Right lung (tissue), 10 donors: ENCODE data around the gene PRPF39. TPM values are rescaled to one million over a fixed set of nuclear protein-coding genes. Genes with fewer than 3 reads are reported as not detected.

Experiments used
- DNase-seq, 2 donors: peaks; one replicate each; pipeline ENCODE4 v3.0.0-alpha.2; 2013
- long read RNA-seq, 8 donors: transcript quantifications; one replicate each; lab custom pipeline, GENCODE V29; 2026
- polyA plus RNA-seq, 5 donors: library from polyadenylated mRNA; unstranded; fragments of 120-200 nt; gene quantifications; one replicate each; pipeline versions ENCODE4 v1.2.1 to v1.2.3, GENCODE V29; 2013; ENCODE audit warnings: inconsistent platforms in 1 of 5, low replicate concordance in 1 of 5; ENCODE audit not compliant: insufficient read length in 5 of 5, insufficient read depth in 1 of 5

The PRPF39 gene, protein sequence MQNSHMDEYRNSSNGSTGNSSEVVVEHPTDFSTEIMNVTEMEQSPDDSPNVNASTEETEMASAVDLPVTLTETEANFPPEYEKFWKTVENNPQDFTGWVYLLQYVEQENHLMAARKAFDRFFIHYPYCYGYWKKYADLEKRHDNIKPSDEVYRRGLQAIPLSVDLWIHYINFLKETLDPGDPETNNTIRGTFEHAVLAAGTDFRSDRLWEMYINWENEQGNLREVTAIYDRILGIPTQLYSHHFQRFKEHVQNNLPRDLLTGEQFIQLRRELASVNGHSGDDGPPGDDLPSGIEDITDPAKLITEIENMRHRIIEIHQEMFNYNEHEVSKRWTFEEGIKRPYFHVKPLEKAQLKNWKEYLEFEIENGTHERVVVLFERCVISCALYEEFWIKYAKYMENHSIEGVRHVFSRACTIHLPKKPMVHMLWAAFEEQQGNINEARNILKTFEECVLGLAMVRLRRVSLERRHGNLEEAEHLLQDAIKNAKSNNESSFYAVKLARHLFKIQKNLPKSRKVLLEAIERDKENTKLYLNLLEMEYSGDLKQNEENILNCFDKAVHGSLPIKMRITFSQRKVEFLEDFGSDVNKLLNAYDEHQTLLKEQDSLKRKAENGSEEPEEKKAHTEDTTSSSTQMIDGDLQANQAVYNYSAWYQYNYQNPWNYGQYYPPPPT
- polyA plus RNA-seq = 100 to 1,000 TPM in 1 of 5 donors, 10 to 100 TPM in 4; 57.8 to 111 (median 80.7) TPM
- long read RNA-seq, donor 1, partial matches to known transcripts = 606 of 622 reads
- long read RNA-seq, donor 1, other reads (novel, unspliced or antisense) = 11 of 622 reads
- long read RNA-seq, donor 2, partial matches to known transcripts = 169 of 173 reads
- long read RNA-seq, donor 2, other reads (novel, unspliced or antisense) = 0 of 173 reads
- long read RNA-seq, donor 3, partial matches to known transcripts = 385 of 506 reads
- long read RNA-seq, donor 3, other reads (novel, unspliced or antisense) = 116 of 506 reads
- long read RNA-seq, donor 4, partial matches to known transcripts = 210 of 289 reads
- long read RNA-seq, donor 4, other reads (novel, unspliced or antisense) = 76 of 289 reads
- long read RNA-seq, donor 5, partial matches to known transcripts = 7 of 13 reads
- long read RNA-seq, donor 5, other reads (novel, unspliced or antisense) = 0 of 13 reads
- long read RNA-seq, donor 6, partial matches to known transcripts = 7 of 12 reads
- long read RNA-seq, donor 6, other reads (novel, unspliced or antisense) = 0 of 12 reads
- long read RNA-seq, donor 7, partial matches to known transcripts = 276 of 488 reads
- long read RNA-seq, donor 7, other reads (novel, unspliced or antisense) = 210 of 488 reads
- long read RNA-seq, donor 8, partial matches to known transcripts = 130 of 202 reads
- long read RNA-seq, donor 8, other reads (novel, unspliced or antisense) = 70 of 202 reads

DNA sequence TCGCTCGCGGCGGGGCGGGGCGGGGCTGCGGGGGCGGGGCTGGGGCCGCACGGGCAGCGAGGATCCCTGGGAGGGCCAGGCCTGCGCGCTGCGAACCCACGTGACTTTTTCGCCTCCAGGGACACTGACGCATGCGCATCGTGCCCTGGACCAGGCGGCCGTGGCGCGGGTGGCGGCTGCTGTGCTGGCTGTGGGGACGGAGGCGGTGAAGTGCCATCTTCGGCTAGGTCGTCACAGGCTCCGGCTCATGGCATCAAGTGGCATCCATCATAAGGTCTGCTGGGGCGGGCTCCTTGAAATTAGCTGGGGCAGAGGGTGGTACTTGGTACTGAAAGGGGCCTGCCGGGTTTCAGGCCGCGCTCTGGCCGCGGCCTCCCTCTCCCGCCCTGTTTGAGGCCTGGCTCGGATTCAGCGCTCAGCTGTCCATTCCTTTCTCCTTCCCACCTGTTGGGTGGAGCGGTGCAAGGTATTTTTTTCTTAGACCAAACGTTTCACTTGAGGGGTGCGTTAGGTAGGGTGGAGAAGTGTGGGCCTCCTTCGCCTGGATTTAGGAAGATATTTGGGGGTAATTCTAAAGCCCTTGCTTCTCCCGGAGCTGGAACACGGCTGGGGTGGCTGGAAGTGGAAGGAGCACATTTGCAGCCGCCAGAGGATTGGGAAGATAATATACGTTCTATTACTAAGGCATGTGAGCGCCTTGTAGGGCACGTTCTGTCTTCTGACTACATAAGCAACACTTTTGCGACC lies at the start of gene PRPF39:
PRPF39 (plus strand) TSS at position 141 of the 747 bp plus-strand sequence. CDS start 11,124 bp downstream, outside the sequence.
- peak; percentile 94 to 95 for DNase-seq

DNA sequence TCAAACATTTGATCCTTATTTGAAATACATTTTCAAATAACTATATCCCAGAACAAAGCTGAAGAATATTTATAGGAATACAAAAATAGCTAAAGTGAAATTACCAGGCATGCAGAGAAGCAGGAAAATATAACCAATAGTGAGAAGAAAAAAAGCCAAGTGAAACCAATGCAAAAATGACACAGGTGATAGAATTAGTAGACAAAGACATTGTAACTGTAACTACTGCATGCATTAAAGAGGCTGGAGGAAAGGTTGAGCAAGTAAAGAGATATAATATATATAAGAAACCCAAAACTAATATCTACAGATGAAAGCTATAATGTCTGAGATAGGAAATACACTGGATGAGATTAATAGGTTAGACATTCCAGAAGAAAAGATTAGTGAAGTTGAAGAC lies 49.2 kb upstream of the PRPF39 start:
- no peak for DNase-seq

DNA sequence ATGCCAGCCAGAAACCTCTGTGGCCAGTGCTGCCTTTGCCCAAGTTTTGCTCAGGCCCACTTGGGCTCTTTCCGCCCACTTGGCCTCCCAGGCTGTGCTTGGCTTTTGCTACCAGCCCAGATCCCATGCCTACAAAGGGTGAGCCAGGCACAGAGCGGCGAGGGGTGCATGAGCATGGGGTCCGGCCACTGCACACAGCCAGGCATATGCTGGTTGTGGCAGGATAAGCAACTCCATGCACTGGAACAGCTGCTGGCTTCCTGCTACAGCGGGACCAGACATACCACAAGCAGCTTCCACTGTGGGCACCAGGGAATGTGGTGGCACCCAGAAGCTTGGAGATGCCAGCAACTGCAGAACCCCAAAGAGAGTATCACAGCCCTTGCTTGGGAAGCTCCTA lies 45.7 kb upstream of the PRPF39 start:
- DNase-seq = no peak

DNA sequence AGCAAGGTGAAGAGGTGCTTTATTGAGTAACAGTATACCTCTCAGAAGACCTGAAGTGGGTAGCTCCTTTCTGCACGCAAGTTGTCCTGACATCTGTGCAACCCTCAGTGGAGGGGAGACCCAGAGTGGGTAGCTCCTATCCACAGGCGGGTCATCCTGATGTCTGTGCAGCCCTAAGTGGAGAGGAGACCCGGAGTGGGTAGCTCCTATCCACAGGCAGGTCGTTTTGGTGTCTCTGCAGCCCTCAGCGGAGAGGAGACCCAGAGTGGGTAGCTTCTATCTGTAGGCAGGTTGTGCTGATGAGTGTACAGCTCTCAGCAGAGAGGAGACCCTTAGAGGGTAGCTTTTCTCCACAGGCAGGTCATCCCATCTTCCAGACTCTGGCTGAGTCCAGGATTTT lies 45.1 kb upstream of the PRPF39 start:
- no peak for DNase-seq

DNA sequence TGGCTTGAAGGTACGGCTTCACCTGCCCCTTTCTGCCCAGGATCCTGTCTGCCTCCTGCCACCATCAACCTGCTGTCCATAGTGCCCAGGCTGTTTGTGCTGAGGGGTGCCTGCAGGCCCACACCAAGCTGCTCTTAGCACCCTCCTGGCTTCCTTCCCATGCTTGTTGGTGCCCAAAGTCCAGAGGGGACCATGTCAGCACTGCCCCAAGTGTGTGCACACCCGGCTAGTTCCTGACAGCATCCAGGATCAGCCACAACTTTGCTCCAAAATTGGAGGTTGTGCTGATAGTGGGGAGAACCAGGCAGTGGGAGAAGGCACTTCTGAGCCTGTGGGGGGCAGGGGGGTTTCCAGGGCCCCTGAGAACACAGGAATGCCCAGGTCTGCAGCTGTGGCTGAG lies 44.5 kb upstream of the PRPF39 start:
- DNase-seq = no peak

DNA sequence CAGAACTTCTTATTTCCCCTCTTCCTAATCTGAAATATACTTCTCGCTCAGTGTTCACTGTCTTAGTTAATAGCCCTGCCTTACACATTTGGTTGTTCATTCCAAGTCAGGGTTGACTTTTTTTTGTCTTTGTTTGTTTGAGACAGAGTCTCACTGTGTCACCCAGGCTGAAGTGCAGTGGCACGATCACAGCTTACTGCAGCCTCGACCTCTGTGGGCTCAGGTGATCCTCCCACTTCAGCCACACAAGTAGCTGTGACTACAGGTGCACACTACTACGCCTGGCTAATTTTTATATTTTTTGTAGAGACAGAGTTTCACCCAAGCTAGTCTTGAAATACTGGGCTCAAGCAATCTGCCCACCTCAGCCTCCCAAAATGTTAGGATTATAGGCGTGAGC lies 42.3 kb upstream of the PRPF39 start:
- DNase-seq = no peak

DNA sequence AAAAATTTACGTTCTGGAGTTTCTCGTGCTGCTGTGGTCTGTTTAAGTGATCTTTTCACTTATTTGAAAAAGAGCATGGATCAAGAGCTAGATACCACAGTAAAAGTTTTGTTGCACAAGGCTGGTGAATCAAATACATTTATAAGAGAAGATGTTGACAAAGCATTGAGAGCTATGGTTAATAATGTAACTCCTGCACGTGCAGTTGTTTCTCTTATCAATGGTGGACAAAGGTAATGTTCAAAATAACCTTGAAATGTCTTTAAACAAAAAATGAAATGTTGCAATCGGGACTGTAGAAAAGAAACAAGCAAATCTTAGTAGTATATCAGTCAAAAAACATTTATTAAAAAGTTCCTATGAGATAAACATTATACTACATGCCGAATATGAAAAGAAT lies 39.3 kb upstream of the PRPF39 start:
- DNase-seq = no peak

DNA sequence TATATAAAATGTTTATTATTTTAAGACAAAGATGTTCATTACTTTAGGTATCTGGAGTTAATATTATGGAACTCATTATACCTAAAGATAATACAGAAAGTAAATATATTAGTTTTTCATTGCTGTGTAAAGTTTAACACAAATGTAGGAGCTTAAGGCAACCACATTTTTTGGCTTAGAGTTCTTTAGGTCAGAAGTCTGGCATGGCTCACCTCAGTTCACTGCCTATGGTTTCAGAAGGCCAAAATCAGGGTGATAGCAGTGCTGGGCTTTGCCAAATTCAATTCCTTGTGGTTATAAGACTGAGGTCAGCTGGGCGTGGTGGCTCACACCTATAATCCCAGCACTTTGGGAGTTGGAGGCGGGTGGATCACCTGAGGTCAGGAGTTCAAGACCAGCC lies 35.5 kb upstream of the PRPF39 start:
- DNase-seq = no peak

DNA sequence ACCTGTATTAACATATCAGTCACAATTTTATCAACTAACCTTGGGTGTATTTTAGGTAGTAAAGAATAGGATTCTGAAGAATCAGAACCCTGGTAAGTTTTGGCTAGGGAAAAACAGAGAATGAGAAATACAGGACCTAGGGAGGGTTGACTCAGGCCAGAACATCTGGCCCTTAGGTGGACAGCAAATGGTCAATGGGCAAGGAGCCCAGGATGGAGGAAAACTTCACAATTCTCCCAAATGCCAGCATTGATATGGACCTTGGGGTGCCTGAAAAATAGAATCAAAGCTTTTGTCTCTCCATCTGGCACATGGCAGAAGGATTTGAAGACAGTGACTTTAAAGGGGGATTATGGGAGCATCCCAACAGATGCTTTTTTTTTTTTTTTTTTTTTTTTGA lies 32.7 kb upstream of the PRPF39 start:
- no peak for DNase-seq

DNA sequence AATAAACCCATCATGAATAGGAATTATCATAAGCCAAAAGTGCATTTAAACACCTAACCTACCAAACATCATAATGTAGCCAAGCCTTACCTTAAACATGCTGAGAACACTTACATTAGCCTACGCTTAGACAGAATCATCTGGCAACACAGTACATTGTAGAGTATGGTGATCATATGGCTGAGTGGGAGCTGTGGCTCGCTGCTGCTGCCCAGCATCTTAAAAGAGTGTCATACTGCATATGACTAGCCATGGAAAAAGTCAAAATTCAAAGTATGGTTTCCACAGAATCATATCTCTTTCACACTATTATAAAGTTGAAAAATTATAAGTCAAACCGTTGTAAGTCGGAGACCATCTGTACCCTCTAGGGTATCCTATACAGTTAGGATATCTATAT lies 32.0 kb upstream of the PRPF39 start:
- no peak for DNase-seq

DNA sequence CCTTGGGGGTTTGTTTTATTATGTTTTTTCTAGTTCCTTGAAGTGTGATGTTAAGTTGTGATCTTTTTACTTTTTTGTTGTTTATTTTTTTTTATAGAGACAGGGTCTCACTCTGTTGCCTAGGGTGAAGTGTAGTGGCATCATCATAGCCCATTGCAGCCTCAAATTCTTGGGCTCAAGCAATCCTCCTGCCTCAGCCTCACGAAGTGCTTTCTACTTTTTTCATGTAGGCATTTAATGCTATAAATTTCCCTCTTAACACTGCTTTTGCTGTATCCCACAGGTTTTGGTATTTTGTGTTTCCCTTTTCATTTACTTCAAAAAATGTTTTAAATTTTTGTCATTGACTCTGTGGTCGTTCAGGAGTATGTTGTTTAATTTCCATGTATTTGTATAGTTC lies 26.6 kb upstream of the PRPF39 start:
- no peak for DNase-seq

DNA sequence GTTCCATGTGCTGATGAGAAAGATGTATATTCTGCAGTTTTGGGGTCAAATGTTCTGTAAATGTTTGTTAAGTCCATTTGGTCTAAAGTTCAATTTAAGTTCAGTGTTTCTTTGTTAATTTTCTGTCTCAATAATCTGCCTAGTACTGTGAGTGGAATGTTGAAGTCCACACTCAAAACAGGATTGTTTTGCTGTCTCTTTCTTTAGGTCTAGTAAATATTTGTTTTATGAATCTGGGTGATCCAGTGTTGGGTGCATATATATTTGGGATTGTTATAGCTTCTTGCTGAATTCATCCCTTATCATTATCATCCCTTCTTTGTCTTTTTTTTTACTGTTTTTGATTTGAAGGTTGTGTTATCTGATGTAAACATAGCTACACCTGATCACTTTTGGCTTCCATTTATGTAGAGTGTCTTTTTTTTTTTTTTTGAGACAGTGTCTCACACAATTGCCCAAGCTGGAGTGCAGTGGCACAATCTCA lies 26.0 kb upstream of the PRPF39 start:
- DNase-seq = no peak

DNA sequence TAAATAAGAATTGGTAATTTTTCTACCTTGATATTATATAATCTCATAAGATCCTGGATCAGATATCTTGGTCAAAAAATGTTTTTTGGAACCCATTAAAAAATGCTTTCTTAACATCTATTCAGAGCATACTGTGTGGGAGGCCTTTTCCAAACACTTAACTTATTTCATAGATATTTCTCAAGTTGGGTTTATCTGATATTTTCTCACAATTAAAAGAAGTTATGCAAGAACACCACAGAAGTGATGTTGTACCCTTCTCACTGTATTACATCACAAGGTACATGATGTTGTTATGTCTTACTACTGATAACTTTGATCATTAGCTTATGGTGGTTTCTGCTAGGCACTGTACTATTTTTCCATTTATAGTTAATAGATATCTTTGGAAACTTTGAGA lies 23.4 kb upstream of the PRPF39 start:
- DNase-seq = no peak

DNA sequence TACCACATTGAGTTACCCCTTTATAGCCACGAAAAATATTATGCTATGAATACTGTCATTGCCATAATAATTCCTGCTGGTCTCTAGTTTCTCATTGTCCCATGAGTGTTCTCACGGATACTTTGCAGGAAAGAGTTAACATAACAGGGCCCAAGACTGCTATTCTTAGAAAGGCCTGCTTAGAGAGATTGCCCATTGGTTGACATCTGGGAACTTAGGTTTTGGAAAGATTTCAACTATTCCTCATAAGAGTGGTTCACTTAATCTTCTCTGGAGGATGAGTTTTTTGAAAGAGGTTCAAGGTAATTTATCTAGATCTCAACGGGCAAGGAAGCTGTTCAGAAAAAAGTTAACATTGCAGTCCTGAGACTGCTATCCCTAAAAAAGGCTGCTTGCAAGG lies 18.4 kb upstream of the PRPF39 start:
- no peak for DNase-seq

DNA sequence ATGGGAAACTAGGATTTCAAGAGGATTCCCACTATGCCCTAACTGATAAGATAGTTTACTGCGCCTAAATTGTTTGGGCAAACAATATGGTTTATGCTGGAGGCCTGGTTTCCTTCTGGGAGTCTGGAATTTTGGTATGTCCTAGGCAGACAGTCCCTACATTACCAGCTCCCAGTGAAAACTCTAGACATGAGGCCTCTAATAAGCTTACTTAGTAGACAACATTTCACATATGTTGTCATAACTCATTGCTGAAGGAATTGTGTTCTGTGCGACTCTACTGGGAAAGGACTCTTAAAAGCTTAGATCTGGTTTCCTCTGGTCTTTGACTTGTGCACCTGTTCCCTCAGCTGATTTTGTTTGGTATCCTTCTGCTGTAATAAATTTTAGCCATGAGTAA lies 18.0 kb upstream of the PRPF39 start:
- DNase-seq = no peak

DNA sequence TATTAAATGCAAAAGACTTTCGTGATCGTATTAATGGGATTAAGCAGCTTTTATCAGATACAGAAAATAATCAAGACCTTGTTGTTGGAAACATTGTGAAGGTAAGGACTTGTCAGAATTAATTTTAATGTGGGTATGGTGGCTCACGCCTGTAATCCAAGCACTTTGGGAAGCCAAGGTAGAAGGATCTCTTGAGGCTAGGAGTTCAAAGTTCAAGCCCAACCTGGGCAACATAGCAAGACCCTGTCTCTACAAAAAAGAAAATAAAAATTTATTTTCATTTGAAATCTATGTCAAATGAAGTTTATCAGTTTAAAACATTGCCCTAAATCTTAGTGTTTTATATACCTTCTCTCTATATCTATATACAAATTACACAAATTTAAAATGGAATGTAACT lies 17.2 kb upstream of the PRPF39 start:
- no peak for DNase-seq

DNA sequence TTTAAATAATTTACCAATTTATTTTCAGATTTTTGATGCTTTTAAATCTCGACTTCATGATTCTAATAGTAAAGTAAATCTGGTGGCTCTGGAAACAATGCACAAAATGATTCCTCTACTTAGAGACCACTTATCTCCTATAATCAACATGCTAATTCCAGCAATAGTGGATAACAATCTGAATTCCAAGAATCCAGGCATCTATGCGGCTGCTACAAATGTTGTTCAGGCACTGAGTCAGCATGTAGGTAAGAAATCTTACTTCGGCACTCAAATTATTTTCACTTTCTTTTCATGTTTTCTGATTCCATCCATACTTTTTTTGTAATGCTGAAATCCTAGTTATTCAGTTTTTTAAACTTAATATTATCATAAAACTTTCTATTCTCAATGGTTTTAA lies 15.5 kb upstream of the PRPF39 start:
- no peak for DNase-seq

DNA sequence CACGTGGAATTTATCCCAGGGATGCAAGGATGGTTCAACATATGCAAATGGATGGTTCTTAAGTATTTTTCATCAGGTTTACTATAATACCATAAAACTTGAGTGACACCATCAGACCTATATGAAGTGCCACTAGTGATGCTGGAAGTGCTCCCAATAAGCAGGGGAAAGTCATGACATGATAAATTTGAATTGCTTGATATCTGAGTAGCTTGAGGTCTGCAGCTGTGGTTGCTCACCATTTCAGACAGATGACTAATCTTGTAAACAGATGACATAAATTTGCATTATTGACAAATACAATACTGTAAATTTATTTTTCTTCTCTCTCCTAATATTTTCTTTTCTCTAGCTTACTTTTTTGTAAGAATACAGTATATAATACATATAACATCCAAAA lies 13.7 kb upstream of the PRPF39 start:
- DNase-seq = no peak

DNA sequence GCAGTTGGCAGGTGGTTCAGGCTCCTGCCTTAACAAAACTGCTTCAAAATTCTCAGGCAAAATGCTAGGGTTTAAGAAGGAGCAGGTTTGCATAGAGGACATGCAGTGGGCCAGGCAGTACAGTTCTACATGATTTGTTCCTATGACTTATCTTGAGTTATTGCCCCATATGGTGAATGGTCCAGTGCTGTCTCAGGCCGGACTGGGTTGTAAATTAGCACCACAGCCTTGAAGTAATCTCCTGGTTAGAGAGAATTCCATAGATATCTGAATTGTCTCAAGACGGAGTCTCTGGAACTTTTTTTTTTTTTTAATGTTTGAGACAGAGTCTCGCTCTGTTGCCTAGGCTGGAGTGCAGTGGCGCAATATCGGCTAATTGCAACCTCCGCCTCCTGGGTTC lies 11.8 kb upstream of the PRPF39 start:
- no peak for DNase-seq

DNA sequence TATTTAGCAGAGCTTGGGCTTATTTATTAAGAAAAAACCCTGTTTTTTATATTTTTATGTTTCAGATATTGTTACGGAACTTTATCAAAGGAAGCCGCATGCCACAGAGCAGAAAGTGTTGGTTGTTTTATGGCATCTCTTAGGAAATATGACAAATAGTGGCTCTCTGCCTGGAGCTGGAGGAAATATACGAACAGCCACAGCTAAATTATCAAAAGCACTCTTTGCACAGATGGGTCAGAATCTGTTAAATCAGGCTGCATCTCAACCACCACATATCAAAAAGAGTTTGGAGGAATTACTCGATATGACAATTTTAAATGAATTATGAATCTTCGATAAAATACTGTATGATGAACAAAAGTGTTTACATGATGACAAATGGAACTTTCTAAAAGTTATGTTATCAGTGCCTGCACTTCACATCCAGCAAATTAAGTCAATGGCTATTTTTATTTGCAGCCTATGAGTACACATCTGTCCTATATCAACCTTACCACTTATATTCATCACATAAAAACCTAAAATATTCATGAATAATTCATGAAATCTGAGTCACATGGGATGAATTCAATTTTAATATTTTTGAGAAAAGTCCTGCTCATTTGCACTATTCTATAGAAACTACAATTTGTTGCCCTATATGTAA lies 10.6 kb upstream of the PRPF39 start:
- DNase-seq = no peak
